Spleen (tissue), 11 donors: ENCODE results near the gene KAT5. TPM values are rescaled to one million over a fixed set of nuclear protein-coding genes. Genes with fewer than 3 reads are reported as not detected.
A peak's percentile ranks its signal among the peaks of the same experiment; 100 is the strongest.

Source experiments
- DNase-seq: peaks from one replicate; pipeline ENCODE4 v3.0.0-alpha.2; 2020
- H3K27ac ChIP-seq, 8 donors: fragments of 200-600 bp; sonication (generic) in 7 of 8; 1 replicate in 4 of 8; 2 replicates in 4 of 8; pipeline versions ENCODE4 v1.5.0 to v1.8.0; 2016 to 2021; ENCODE audit warnings: inconsistent platforms in 4 of 8, mild to moderate bottlenecking in 4 of 8, moderate library complexity in 1 of 8
- H3K27me3 ChIP-seq, 7 donors: fragments of 200-600 bp; sonication (generic) in 6 of 7; replicated peaks in 1 of 7; 1 replicate in 4 of 7; 2 replicates in 3 of 7; pipeline versions ENCODE4 v1.5.0 to v1.8.0; 2016 to 2021; ENCODE audit warnings: inconsistent platforms in 3 of 7, mild to moderate bottlenecking in 1 of 7
- H3K36me3 ChIP-seq, 6 donors: fragments of 200-600 bp; sonication (generic) in 5 of 6; 1 replicate in 4 of 6; 2 replicates in 2 of 6; pipeline versions ENCODE4 v1.5.0 to v1.8.0; 2016 to 2021; ENCODE audit warnings: inconsistent platforms in 2 of 6
- H3K4me1 ChIP-seq, 6 donors: fragments of 200-600 bp; sonication (generic) in 5 of 6; 1 replicate in 3 of 6; 2 replicates in 3 of 6; pipeline versions ENCODE4 v1.5.0 to v1.8.0; 2016 to 2021; ENCODE audit warnings: inconsistent platforms in 3 of 6
- H3K4me3 ChIP-seq, 8 donors: fragments of 200-600 bp; sonication (generic) in 7 of 8; 1 replicate in 4 of 8; 2 replicates in 4 of 8; pipeline versions ENCODE4 v1.5.0 to v1.8.0; 2016 to 2021; ENCODE audit warnings: inconsistent platforms in 4 of 8, mild to moderate bottlenecking in 4 of 8, moderate library complexity in 2 of 8
- H3K9me3 ChIP-seq, 8 donors: fragments of 200-600 bp; sonication (generic) in 7 of 8; 1 replicate in 4 of 8; 2 replicates in 4 of 8; pipeline versions ENCODE4 v1.5.0 to v1.8.0; 2016 to 2021; ENCODE audit warnings: inconsistent platforms in 4 of 8
- POLR2A ChIP-seq, 3 donors: fragments of 450-650 bp; IDR thresholded peaks; one replicate each; pipeline ENCODE4 v1.5.1; 2017; ENCODE audit warnings: antibody characterized with exemption in 3 of 3, mild to moderate bottlenecking in 1 of 3
- POLR2AphosphoS5 ChIP-seq, 3 donors: sonication (generic); formaldehyde crosslinking; IDR thresholded peaks; one replicate each; pipeline ENCODE4 v1.5.1; 2017; ENCODE audit warnings: antibody characterized with exemption in 3 of 3
- WGBS, 5 donors: extraction: QIAGEN DNeasy Blood & Tissue Kit in 3 of 5; methylation state at CpG; one replicate each; pipeline versions ENCODE4 v1.1.5 to v1.1.7; 2013 to 2018; 5-methylcytosine and 5-hydroxymethylcytosine counted together
- intact Hi-C: fragments of 100-400 bp; cut with DNase I; formaldehyde crosslinking; loops from one replicate; pipeline ENCODE4 v1.15.0; 2023; ENCODE audit warnings: low total_unique reads
- polyA plus RNA-seq, 3 donors: library from polyadenylated mRNA; stranded (reverse); fragments of 200-250 nt; gene quantifications; one replicate each; pipeline ENCODE4 v1.2.1, GENCODE V29; 2013
- total RNA-seq, 7 donors: library from RNA; depleted of rRNA in 3 of 7; stranded (reverse); fragments of >200 nt in 3 of 7; fragmentation: NEBNext Ultra II Directional in 4 of 7; extraction: Animal tissue kit (Norgen Biotek cat#: 25700) in 4 of 7; gene quantifications; one replicate each; pipeline versions ENCODE4 v1.1.0 to v1.2.1, GENCODE V29; 2016 to 2021
- TF ChIP-seq, protein P1 (sequence below), 11 experiments: fragments of 200-600 bp in 7 of 11; fragments of 450-650 bp in 4 of 11; sonication (generic) in 4 of 11; IDR thresholded peaks in 8 of 11; conservative IDR thresholded peaks in 3 of 11; 1 replicate in 7 of 11; 2 replicates in 4 of 11; pipeline versions ENCODE4 v1.4.0 to v1.8.0; 2016 to 2021; ENCODE audit warnings: antibody characterized with exemption in 11 of 11, inconsistent platforms in 4 of 11, mild to moderate bottlenecking in 1 of 11
- donor health status: healthy with polysubstance abuse.
- donor health status: DM: no; HTN: no; CAD: no; lungs with moderate emphysema.
- donor health status: DM: no; HTN: no; CAD: no.
- donor health status: Bipolar disorder and iron deficiency.
- donor health status: healthy.
- donor health status: DM: no; HTN: no; CAD: no.
- donor health status: DM: yes; HTN: yes; CAD: no.

KAT5 gene
- total and polyA plus RNA-seq, 10 donors: 55.0 to 103 (median 67.3) TPM

DNA sequence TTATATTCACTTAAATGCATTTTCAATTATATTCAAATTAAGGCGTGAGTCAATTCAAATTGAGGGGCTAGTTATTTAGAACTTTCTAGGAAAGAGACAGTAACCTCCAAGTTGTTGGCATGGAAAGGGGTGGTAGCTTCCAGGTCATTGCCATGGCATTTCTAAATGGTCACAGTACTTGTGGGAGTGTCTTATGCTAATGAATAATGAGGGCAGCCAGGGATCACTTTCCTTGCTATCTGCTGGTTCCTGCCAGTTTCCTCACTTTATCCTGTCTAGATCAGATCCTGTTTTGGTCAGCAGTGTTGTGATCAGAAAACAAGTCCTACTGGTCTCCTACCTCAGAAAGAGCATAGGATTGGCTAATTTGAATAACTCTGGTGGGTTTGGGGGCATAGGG, 30.3 kb downstream of the KAT5 start:
- WGBS, 5 donors: 77 to 97% (median 86%) methylated on average over 1 of the region's 1 CpG
- H3K36me3 ChIP-seq: no peaks in the 10 kb centered on the region
- DNase-seq: no peak

GRCh38 chr11:65743681-65744025, 31.6 kb downstream of the KAT5 start:
- no peaks in the 10 kb centered on the region for H3K4me1 ChIP-seq
- H3K27ac ChIP-seq: no peak overlapping the region
- H3K36me3 ChIP-seq: no peaks in the 10 kb centered on the region
- H3K4me3 ChIP-seq: no peak overlapping the region
- no peak for DNase-seq
- intact Hi-C loops: no loop called here
- WGBS, 5 donors: 82 to 93% (median 85%) methylated on average over 8 to 10 of the region's 10 CpGs
- no peaks in the 10 kb centered on the region for H3K9me3 ChIP-seq
- TF ChIP-seq, protein P1, sequence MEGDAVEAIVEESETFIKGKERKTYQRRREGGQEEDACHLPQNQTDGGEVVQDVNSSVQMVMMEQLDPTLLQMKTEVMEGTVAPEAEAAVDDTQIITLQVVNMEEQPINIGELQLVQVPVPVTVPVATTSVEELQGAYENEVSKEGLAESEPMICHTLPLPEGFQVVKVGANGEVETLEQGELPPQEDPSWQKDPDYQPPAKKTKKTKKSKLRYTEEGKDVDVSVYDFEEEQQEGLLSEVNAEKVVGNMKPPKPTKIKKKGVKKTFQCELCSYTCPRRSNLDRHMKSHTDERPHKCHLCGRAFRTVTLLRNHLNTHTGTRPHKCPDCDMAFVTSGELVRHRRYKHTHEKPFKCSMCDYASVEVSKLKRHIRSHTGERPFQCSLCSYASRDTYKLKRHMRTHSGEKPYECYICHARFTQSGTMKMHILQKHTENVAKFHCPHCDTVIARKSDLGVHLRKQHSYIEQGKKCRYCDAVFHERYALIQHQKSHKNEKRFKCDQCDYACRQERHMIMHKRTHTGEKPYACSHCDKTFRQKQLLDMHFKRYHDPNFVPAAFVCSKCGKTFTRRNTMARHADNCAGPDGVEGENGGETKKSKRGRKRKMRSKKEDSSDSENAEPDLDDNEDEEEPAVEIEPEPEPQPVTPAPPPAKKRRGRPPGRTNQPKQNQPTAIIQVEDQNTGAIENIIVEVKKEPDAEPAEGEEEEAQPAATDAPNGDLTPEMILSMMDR (IDR thresholded peaks at IDR 0.05 in 8 of 11, conservative IDR thresholded peaks at IDR 0.05 in 3 of 11): no peak
- TF ChIP-seq POLR2AphosphoS5 (IDR thresholded peaks at IDR 0.05): no peak
- no peak for TF ChIP-seq POLR2A (IDR thresholded peaks at IDR 0.05)
- H3K27me3 ChIP-seq: peaks cover 0 to 5% (median 0%) of the 10 kb centered on the region in 7 donors

More for the DNA sequence above, 30.3 kb downstream of the KAT5 start:
- intact Hi-C loops: no loop called here
- no peaks in the 10 kb centered on the region for H3K9me3 ChIP-seq
- H3K4me1 ChIP-seq: no peaks in the 10 kb centered on the region
- peak overlapping the region in 3 of 8 donors; percentile 8 to 60 (median 44) for H3K27ac ChIP-seq
- TF ChIP-seq POLR2AphosphoS5 (IDR thresholded peaks at IDR 0.05) (peak in 1 of 3 donors; percentile 24), POLR2A (IDR thresholded peaks at IDR 0.05) (no peak)
- no peak overlapping the region for H3K4me3 ChIP-seq
- H3K27me3 ChIP-seq: peaks cover 0 to 5% (median 0%) of the 10 kb centered on the region in 7 donors

GRCh38 chr11:65744026-65744698, 32.1 kb downstream of the KAT5 start:
- 65 to 83% (median 81%) methylated on average over 5 to 18 of the region's 18 CpGs for WGBS, 5 donors
- H3K36me3 ChIP-seq: no peaks in the 10 kb centered on the region
- H3K27me3 ChIP-seq: peaks cover 0 to 5% (median 0%) of the 10 kb centered on the region in 7 donors
- H3K27ac ChIP-seq: no peak overlapping the region
- no peak for TF ChIP-seq POLR2AphosphoS5 (IDR thresholded peaks at IDR 0.05)
- TF ChIP-seq, protein P1 (IDR thresholded peaks at IDR 0.05 in 8 of 11, conservative IDR thresholded peaks at IDR 0.05 in 3 of 11): peak in 5 of 11 experiments; percentile 7 to 33 (median 12)
- intact Hi-C loops: no loop called here
- no peak for DNase-seq
- H3K4me1 ChIP-seq: no peaks in the 10 kb centered on the region
- H3K4me3 ChIP-seq: no peak overlapping the region
- no peaks in the 10 kb centered on the region for H3K9me3 ChIP-seq

DNA sequence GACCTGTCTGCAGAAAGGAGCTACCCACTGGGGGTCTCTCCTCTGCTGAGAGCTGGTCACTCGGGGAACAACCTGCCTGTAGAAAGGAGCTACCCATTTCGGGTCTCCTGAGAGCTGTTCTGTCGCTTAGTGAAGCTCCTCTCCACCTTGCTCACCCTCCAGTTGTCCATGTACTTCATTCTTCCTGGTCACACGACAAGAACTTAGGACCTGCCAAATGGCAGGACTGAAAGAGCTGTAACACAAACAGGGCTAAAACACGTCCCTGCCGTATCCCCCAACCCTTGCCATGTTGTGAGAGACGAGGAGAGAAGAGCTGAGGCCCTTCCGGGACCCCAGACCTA, 32.6 kb downstream of the KAT5 start:
- Histone ChIP-seq H3K4me1 (no peaks in the 10 kb centered on the region), H3K36me3 (no peaks in the 10 kb centered on the region), H3K9me3 (no peaks in the 10 kb centered on the region), H3K27ac (no peak overlapping the region), H3K27me3 (peaks cover 0 to 5% (median 0%) of the 10 kb centered on the region in 7 donors), H3K4me3 (no peak overlapping the region)
- intact Hi-C loops: no loop called here
- WGBS, 5 donors: 79 to 93% (median 86%) methylated on average over 7 to 8 of the region's 8 CpGs
- TF ChIP-seq POLR2AphosphoS5 (IDR thresholded peaks at IDR 0.05) (no peak), POLR2A (IDR thresholded peaks at IDR 0.05) (no peak)
- TF ChIP-seq, protein P1 (IDR thresholded peaks at IDR 0.05 in 8 of 11, conservative IDR thresholded peaks at IDR 0.05 in 3 of 11): no peak
- DNase-seq: no peak
